Sigmoid colon (tissue), 4 donors: ENCODE results near the gene INAFM2.

Source experiments
- EP300 ChIP-seq, 4 donors: sonication (generic); formaldehyde crosslinking; IDR thresholded peaks; one replicate each; pipeline ENCODE4 v1.6.1; 2017; ENCODE audit warnings: antibody characterized with exemption in 4 of 4
- POLR2AphosphoS5 ChIP-seq, 4 donors: sonication (generic); formaldehyde crosslinking; IDR thresholded peaks; one replicate each; pipeline ENCODE4 v1.6.1; 2017; ENCODE audit warnings: antibody characterized with exemption in 4 of 4
- TF ChIP-seq, protein P1 (sequence below), 4 experiments: fragments of 450-650 bp in 3 of 4; fragments of 200-600 bp in 1 of 4; IDR thresholded peaks; one replicate each; pipeline ENCODE4 v1.5.1; 2016 to 2019; ENCODE audit warnings: antibody characterized with exemption in 4 of 4, mild to moderate bottlenecking in 3 of 4, moderate library complexity in 2 of 4

DNA sequence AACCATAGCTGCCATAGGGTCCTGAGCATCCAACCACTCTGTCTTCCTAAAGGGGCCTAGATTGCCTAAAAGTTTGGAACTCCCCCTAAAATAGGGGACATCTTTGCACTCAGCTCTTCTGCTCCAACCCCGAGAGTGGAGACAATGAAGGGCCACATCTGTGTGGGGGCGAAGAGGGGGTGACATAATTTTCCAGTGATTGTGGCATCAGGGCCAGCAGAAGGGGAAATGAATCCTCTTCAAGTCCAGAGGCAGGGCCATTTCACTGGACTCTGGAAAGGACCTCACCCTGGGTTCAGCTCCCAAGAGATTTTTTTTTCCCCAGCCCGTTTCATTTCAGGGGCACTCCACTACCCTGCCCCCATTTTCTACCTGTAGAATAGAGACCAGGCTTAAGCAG lies 36.0 kb upstream of the INAFM2 start:
- TF ChIP-seq, protein P1, sequence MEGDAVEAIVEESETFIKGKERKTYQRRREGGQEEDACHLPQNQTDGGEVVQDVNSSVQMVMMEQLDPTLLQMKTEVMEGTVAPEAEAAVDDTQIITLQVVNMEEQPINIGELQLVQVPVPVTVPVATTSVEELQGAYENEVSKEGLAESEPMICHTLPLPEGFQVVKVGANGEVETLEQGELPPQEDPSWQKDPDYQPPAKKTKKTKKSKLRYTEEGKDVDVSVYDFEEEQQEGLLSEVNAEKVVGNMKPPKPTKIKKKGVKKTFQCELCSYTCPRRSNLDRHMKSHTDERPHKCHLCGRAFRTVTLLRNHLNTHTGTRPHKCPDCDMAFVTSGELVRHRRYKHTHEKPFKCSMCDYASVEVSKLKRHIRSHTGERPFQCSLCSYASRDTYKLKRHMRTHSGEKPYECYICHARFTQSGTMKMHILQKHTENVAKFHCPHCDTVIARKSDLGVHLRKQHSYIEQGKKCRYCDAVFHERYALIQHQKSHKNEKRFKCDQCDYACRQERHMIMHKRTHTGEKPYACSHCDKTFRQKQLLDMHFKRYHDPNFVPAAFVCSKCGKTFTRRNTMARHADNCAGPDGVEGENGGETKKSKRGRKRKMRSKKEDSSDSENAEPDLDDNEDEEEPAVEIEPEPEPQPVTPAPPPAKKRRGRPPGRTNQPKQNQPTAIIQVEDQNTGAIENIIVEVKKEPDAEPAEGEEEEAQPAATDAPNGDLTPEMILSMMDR (IDR thresholded peaks at IDR 0.05) = no peak
- TF ChIP-seq POLR2AphosphoS5 (IDR thresholded peaks at IDR 0.05) (no peak), EP300 (IDR thresholded peaks at IDR 0.05) (no peak)
